ENCODE results near the gene TRIM26. TPM values are rescaled to one million over a fixed set of nuclear protein-coding genes. Genes with fewer than 3 reads are reported as not detected.

Gene TRIM26
- total RNA-seq, 1 donor: 32.4 TPM

DNA sequence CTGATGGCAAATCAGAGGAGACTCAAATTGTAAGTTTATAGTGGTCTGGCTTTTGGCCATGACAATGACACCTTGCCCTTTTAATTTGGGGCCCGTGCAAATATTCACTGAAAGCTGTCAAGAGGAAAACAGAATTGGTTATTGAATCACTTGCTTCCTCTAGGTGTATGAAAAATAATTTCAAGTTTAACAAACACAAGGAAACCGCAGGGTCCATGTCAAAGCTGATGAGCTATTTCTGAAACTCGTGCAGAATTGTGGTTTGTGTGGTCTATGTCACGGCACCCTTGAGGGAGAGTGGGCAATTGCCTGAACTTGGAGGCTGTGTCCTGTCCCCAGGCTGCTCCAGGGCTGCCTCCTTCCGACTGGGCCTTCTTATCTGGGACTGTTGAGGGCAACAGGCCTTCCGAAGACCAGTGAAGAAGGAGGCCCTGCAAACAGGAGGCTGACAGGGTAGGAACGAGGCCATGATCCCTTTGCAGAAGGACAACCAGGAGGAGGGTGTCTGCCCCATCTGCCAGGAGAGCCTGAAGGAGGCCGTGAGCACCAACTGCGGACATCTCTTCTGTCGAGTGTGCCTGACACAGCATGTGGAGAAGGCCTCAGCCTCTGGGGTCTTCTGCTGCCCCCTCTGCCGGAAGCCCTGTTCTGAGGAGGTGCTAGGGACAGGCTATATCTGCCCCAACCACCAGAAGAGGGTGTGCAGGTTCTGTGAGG is 76.5 kb downstream of the TRIM26 start:
- no peak overlapping the region for H3K4me3 ChIP-seq (ENCODE audit: low read depth, low read length)
- TF ChIP-seq, protein P1, sequence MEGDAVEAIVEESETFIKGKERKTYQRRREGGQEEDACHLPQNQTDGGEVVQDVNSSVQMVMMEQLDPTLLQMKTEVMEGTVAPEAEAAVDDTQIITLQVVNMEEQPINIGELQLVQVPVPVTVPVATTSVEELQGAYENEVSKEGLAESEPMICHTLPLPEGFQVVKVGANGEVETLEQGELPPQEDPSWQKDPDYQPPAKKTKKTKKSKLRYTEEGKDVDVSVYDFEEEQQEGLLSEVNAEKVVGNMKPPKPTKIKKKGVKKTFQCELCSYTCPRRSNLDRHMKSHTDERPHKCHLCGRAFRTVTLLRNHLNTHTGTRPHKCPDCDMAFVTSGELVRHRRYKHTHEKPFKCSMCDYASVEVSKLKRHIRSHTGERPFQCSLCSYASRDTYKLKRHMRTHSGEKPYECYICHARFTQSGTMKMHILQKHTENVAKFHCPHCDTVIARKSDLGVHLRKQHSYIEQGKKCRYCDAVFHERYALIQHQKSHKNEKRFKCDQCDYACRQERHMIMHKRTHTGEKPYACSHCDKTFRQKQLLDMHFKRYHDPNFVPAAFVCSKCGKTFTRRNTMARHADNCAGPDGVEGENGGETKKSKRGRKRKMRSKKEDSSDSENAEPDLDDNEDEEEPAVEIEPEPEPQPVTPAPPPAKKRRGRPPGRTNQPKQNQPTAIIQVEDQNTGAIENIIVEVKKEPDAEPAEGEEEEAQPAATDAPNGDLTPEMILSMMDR (IDR thresholded peaks at IDR 0.05; ENCODE audit: insufficient read depth, low read length): no peak
- no peak for DNase-seq (ENCODE audit: low read depth)

DNA sequence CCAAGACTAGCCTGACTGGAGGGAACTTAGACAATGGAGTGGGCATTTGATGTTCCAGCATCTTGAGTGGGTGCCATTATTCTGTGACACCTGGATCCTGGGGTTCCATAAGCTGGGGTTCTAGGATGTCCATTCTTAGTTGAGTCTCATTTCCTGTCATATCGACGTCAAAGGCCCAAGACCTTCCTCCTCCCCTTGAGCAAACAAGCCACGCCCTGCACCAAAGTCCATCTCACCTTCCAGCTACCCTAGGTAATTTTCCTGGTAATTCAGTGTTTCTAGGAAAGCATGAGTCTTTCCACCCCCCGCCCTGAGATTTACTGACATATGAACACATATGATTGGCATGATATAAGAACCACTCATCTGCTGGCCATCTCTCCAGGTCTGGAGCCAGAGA is 77.4 kb downstream of the TRIM26 start, which contains the start of gene TRIM40:
TSS of gene TRIM40 (plus strand) at position 384 of the 400 bp plus-strand sequence. CDS start 897 bp downstream, outside the sequence.
- no peak within 1 kb of the TSS for H3K4me3 ChIP-seq (ENCODE audit: low read depth, low read length)
- TF ChIP-seq, protein P1 (IDR thresholded peaks at IDR 0.05; ENCODE audit: insufficient read depth, low read length): no peak
- DNase-seq (ENCODE audit: low read depth): no peak

DNA sequence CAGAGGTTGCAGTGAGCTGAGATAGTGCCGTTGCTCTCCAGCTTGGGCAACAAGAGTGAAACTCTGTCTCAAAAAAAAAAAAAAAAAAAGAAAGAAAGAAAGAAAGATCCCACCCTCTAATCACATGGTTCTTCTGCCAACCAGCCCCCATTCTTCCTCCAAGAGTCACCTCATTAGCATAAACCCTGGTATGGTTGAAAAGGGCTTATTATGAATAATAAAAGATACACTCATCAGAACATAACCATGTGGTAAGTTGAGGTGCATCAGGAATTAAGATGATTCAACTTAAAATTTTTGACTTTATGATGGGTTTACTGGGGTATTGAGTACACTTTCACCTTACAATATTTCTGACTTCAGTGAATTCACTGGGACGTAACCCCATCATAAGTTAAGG is 78.1 kb downstream of the TRIM26 start:
- no peak overlapping the region for H3K4me3 ChIP-seq (ENCODE audit: low read depth, low read length)
- TF ChIP-seq, protein P1 (IDR thresholded peaks at IDR 0.05; ENCODE audit: insufficient read depth, low read length): no peak
- DNase-seq (ENCODE audit: low read depth): no peak

Other genes starting within 250 kb of the TRIM26 start
- 11.0 and 18.3 TPM in 2 replicates for gene POLR1H, start 152.1 kb downstream of the TRIM26 start, total RNA-seq (ENCODE audit: low replicate concordance)
- gene PPP1R11, start 146.2 kb downstream of the TRIM26 start, total RNA-seq (ENCODE audit: low replicate concordance): 19.0 and 52.5 TPM in 2 replicates
- not detected in 2 replicates for gene RNF39, start 137.6 kb downstream of the TRIM26 start, total RNA-seq (ENCODE audit: low replicate concordance)
- gene TRIM31, start 100.3 kb downstream of the TRIM26 start, total RNA-seq (ENCODE audit: low replicate concordance): not detected in 2 replicates
- not detected in 2 replicates for gene TRIM40, start 77.3 kb downstream of the TRIM26 start, total RNA-seq (ENCODE audit: low replicate concordance)
- not detected in 2 replicates for gene TRIM10, start 52.2 kb downstream of the TRIM26 start, total RNA-seq (ENCODE audit: low replicate concordance)
- not detected in 2 replicates for gene TRIM15, start 49.9 kb downstream of the TRIM26 start, total RNA-seq (ENCODE audit: low replicate concordance)
- gene TRIM39, start 113.5 kb upstream of the TRIM26 start, total RNA-seq (ENCODE audit: low replicate concordance): 8.5 and 9.7 TPM in 2 replicates
- 23.6 and 25.1 TPM in 2 replicates for gene RPP21, start 131.8 kb upstream of the TRIM26 start, total RNA-seq (ENCODE audit: low replicate concordance)

Measured in fibroblast of the aortic adventitia (primary cell).